HTERT RPE-1 (cell line): ENCODE data around the gene WFDC1.

Source experiments
- in situ Hi-C: fragments of 300-500 bp; cut with MboI; formaldehyde crosslinking; loops from 4 replicates; pipeline ENCODE4 v1.14.3; 2020; ENCODE audit warnings: low sequenced_read_pairs

WFDC1 gene

GRCh38 chr16:84349862-84350684, 55.4 kb downstream of the WFDC1 start:
- in situ Hi-C loops, result no loop called here

GRCh38 chr16:84350685-84351400, 56.2 kb downstream of the WFDC1 start:
- in situ Hi-C loops, result no loop called here

GRCh38 chr16:84351630-84352029, 57.0 kb downstream of the WFDC1 start:
- in situ Hi-C loops, result no loop called here

GRCh38 chr16:84354306-84354705, 59.6 kb downstream of the WFDC1 start:
- in situ Hi-C loops, result no loop called here

GRCh38 chr16:84355149-84355548, 60.5 kb downstream of the WFDC1 start:
- in situ Hi-C loops, result no loop called here

- in situ Hi-C loops, result no loop called here
Observed at GRCh38 chr16:84356176-84356575, 61.5 kb downstream of the WFDC1 start.

GRCh38 chr16:84356591-84357116, 62.0 kb downstream of the WFDC1 start:
- in situ Hi-C loops, result no loop called here

- in situ Hi-C loops, result no loop called here
Observed at GRCh38 chr16:84357191-84357651, 62.5 kb downstream of the WFDC1 start.

GRCh38 chr16:84358601-84359295, 64.1 kb downstream of the WFDC1 start:
- in situ Hi-C loops, result no loop called here

GRCh38 chr16:84359326-84359725, 64.6 kb downstream of the WFDC1 start:
- in situ Hi-C loops, result no loop called here

- in situ Hi-C loops, result no loop called here
Observed at GRCh38 chr16:84360170-84360569, 65.5 kb downstream of the WFDC1 start.

- in situ Hi-C loops, result no loop called here
Observed at GRCh38 chr16:84360748-84361147, 66.1 kb downstream of the WFDC1 start.

- in situ Hi-C loops, result no loop called here
Observed at GRCh38 chr16:84361546-84361945, 66.9 kb downstream of the WFDC1 start.

- in situ Hi-C loops, result no loop called here
Observed at GRCh38 chr16:84362471-84362941, 67.8 kb downstream of the WFDC1 start.

GRCh38 chr16:84366208-84366607, 71.5 kb downstream of the WFDC1 start:
- in situ Hi-C loops, result no loop called here

- in situ Hi-C loops, result no loop called here
Observed at GRCh38 chr16:84367297-84367680, 72.6 kb downstream of the WFDC1 start.

GRCh38 chr16:84367750-84368307, 73.2 kb downstream of the WFDC1 start:
- in situ Hi-C loops, result no loop called here

- in situ Hi-C loops, result no loop called here
Observed at GRCh38 chr16:84368308-84368996, 73.8 kb downstream of the WFDC1 start, which contains the start of gene ATP2C2. ATP2C2 (plus strand) TSS chr16:84368538; CDS start chr16:84368616, 78 bp downstream.

- in situ Hi-C loops, result no loop called here
Observed at GRCh38 chr16:84369105-84369504, 74.4 kb downstream of the WFDC1 start.

- in situ Hi-C loops, result no loop called here
Observed at GRCh38 chr16:84369938-84370627, 75.4 kb downstream of the WFDC1 start.
